SK-N-SH treated with all-trans-retinoic acid at 6 μM for 48 hours (cell line): ENCODE results near the gene FH.

Experiments
- CSRNP3 ChIP-seq: fragments of 250-450 bp; sonication (Bioruptor Pico); IDR thresholded peaks from 2 replicates; pipeline ENCODE4 v1.5.1; 2021; ENCODE audit warnings: mild to moderate bottlenecking, moderate library complexity
- PATZ1 ChIP-seq: fragments of 250-450 bp; sonication (Bioruptor Pico); IDR thresholded peaks from 2 replicates; pipeline ENCODE4 v1.8.0; 2020; ENCODE audit warnings: mild to moderate bottlenecking, moderate library complexity, borderline replicate concordance
- RARB ChIP-seq: fragments of 250-450 bp; sonication (Bioruptor Pico); IDR thresholded peaks from 2 replicates; pipeline ENCODE4 v1.8.0; 2021; ENCODE audit warnings: mild to moderate bottlenecking, moderate library complexity
- TOX ChIP-seq: fragments of 250-450 bp; sonication (Bioruptor Pico); IDR thresholded peaks from 2 replicates; pipeline ENCODE4 v1.8.0; 2021; ENCODE audit warnings: mild to moderate bottlenecking, moderate library complexity, borderline replicate concordance
- ZFP30 ChIP-seq: fragments of 450-650 bp; formaldehyde crosslinking; IDR thresholded peaks from 2 replicates; pipeline ENCODE4 v1.5.0; 2022; ENCODE audit warnings: mild to moderate bottlenecking, moderate library complexity
- ZNF8 ChIP-seq: fragments of 450-650 bp; formaldehyde crosslinking; IDR thresholded peaks from 2 replicates; pipeline ENCODE4 v1.5.0; 2020; ENCODE audit warnings: mild to moderate bottlenecking, moderate library complexity

- TF ChIP-seq RARB (CRISPR knock-in tag) (no peak), PATZ1 (CRISPR knock-in tag) (no peak), ZNF8 (CRISPR knock-in tag) (no peak), CSRNP3 (no peak), TOX (no peak), ZFP30 (CRISPR knock-in tag) (no peak)
Observed at GRCh38 chr1:241520080-241520465, 518 bp upstream of the FH start.
